Endothelial cell of umbilical vein (primary cell): Measurements from ENCODE around the gene TEX13C. TPM values are rescaled to one million over a fixed set of nuclear protein-coding genes. Genes with fewer than 3 reads are reported as not detected.

Experiments
- BruUV-seq: library from RNA; stranded (reverse); fragments of 400-500 nt; replicated peaks from 2 replicates; lab custom pipeline; 2021; lab: Mats Ljungman, UMichigan
- CTCF ChIA-PET: fragments of 300-600, 350-600 bp; sonication (Branson Sonifier 250); formaldehyde crosslinking; loops from one replicate; lab custom pipeline; 2021; ENCODE audit warnings: antibody characterized with exemption, inconsistent platforms; lab: Charles Lee
- POLR2A ChIA-PET: fragments of 300-600, 350-600 bp; sonication (Branson Sonifier 250); formaldehyde crosslinking; loops from one replicate; lab custom pipeline; 2021; ENCODE audit warnings: antibody characterized with exemption, inconsistent platforms; lab: Charles Lee
- DNase-seq: peaks from one replicate; pipeline ENCODE4 v3.0.0-alpha.2; 2011; ENCODE audit warnings: low read depth, low spot score
- FAIRE-seq: peaks from 2 replicates; lab custom pipeline; 2011; peaks lifted over from hg19 to GRCh38; lab: Jason Lieb, UNC
- H2AFZ ChIP-seq: 2 replicates; pipeline ENCODE4 v1.6.0; 2012; ENCODE audit warnings: low read depth, low read length, control low read depth, inconsistent platforms
- H3K27ac ChIP-seq: 2 replicates; pipeline ENCODE4 v1.5.1; 2011; ENCODE audit warnings: low read depth, mild to moderate bottlenecking, control low read depth, low read length, moderate library complexity; ENCODE audit not compliant: insufficient read depth
- H3K27me3 ChIP-seq, 2 experiments: 2 replicates each; pipeline versions ENCODE4 v1.6.0 to v1.6.1; 2011; ENCODE audit warnings: low read length in 2 of 2, mixed read lengths in 1 of 2; ENCODE audit not compliant: control insufficient read depth in 2 of 2, insufficient read depth in 2 of 2
- H3K36me3 ChIP-seq, 2 experiments: 2 replicates in 1 of 2; 3 replicates in 1 of 2; pipeline ENCODE4 v1.5.1; 2011; ENCODE audit warnings: low read length in 2 of 2, mild to moderate bottlenecking in 1 of 2, moderate library complexity in 1 of 2; ENCODE audit not compliant: control insufficient read depth in 2 of 2, insufficient read depth in 2 of 2; ENCODE audit errors: extremely low read depth in 1 of 2
- H3K4me1 ChIP-seq: 3 replicates; pipeline ENCODE4 v1.5.1; 2011; ENCODE audit warnings: mild to moderate bottlenecking, low read length; ENCODE audit not compliant: control insufficient read depth, insufficient read depth; ENCODE audit errors: extremely low read depth
- H3K4me2 ChIP-seq: 2 replicates; pipeline ENCODE4 v1.6.1; 2011; ENCODE audit warnings: low read length, control low read depth, mixed read lengths; ENCODE audit not compliant: insufficient read depth
- H3K4me3 ChIP-seq, 3 experiments: fragments of 200-600 bp in 1 of 3; sonication (generic), shearing (Covaris generic) in 1 of 3; replicated peaks in 1 of 3; 2 replicates each; pipeline ENCODE4 v1.5.1; 2011 to 2016; ENCODE audit warnings: control low read depth in 3 of 3, low read length in 3 of 3, mild to moderate bottlenecking in 2 of 3, inconsistent platforms in 1 of 3, low read depth in 1 of 3, moderate library complexity in 1 of 3; ENCODE audit not compliant: insufficient read depth in 1 of 3
- H3K79me2 ChIP-seq: 2 replicates; pipeline ENCODE4 v1.6.0; 2012; ENCODE audit warnings: low read length, inconsistent platforms; ENCODE audit not compliant: control insufficient read depth, insufficient read depth
- H3K9ac ChIP-seq: replicated peaks from 2 replicates; pipeline ENCODE3; 2011; ENCODE audit warnings: low read length, control low read depth; ENCODE audit not compliant: insufficient read depth; ENCODE audit errors: extremely low read depth
- H3K9me1 ChIP-seq: replicated peaks from 3 replicates; pipeline ENCODE4 v1.6.0; 2011; ENCODE audit warnings: mild to moderate bottlenecking, low read length; ENCODE audit not compliant: control insufficient read depth, insufficient read depth; ENCODE audit errors: extremely low read depth
- H3K9me3 ChIP-seq: replicated peaks from 2 replicates; pipeline ENCODE4 v1.5.1; 2012; ENCODE audit warnings: low read length, inconsistent platforms; ENCODE audit not compliant: control insufficient read depth, insufficient read depth
- H4K20me1 ChIP-seq: replicated peaks from 2 replicates; pipeline ENCODE3; 2011; ENCODE audit warnings: mild to moderate bottlenecking, low read length; ENCODE audit not compliant: control insufficient read depth, insufficient read depth; ENCODE audit errors: extremely low read depth
- CTCF ChIP-seq, 2 donors: IDR thresholded peaks; 1 replicate in 1 of 2; 2 replicates in 1 of 2; pipeline ENCODE4 v1.5.1; 2011; ENCODE audit warnings: low read length in 2 of 2, mild to moderate bottlenecking in 2 of 2, moderate library complexity in 2 of 2, control low read depth in 1 of 2, inconsistent platforms in 1 of 2, low read depth in 1 of 2; ENCODE audit not compliant: insufficient read depth in 1 of 2; ENCODE audit errors: extremely low read depth in 1 of 2
- EZH2 ChIP-seq: IDR thresholded peaks from 2 replicates; pipeline ENCODE4 v1.6.1; 2012; ENCODE audit warnings: borderline replicate concordance, low read depth, mild to moderate bottlenecking, moderate library complexity, low read length, inconsistent platforms; ENCODE audit not compliant: severe bottlenecking
- FOS ChIP-seq: IDR thresholded peaks from 2 replicates; pipeline ENCODE4 v1.6.1; 2011; ENCODE audit warnings: mild to moderate bottlenecking, low read length, moderate library complexity, borderline replicate concordance; ENCODE audit not compliant: insufficient read depth
- GATA2 ChIP-seq: IDR thresholded peaks from 2 replicates; pipeline ENCODE4 v1.7.0; 2011; ENCODE audit warnings: low read depth, mild to moderate bottlenecking, moderate library complexity, mixed read lengths, low read length; ENCODE audit not compliant: insufficient read length, insufficient read depth
- JUN ChIP-seq: IDR thresholded peaks from 2 replicates; pipeline ENCODE4 v1.6.1; 2011; ENCODE audit warnings: borderline replicate concordance, low read depth; ENCODE audit not compliant: insufficient read length, insufficient read depth
- MAX ChIP-seq: IDR thresholded peaks from 2 replicates; pipeline ENCODE4 v1.6.1; 2011; ENCODE audit not compliant: insufficient read depth, insufficient read length
- MYC ChIP-seq: IDR thresholded peaks from one replicate; pipeline ENCODE4 v1.6.1; 2011; ENCODE audit warnings: mild to moderate bottlenecking, low read depth, low read length
- POLR2A ChIP-seq: IDR thresholded peaks from 2 replicates; pipeline ENCODE4 v1.6.1; 2012; ENCODE audit warnings: low read depth, mild to moderate bottlenecking, control low read depth, low read length
- POLR2AphosphoS5 ChIP-seq: IDR thresholded peaks from 2 replicates; pipeline ENCODE4 v1.6.1; 2012; ENCODE audit warnings: low read depth, mild to moderate bottlenecking, control low read depth, low read length, moderate library complexity; ENCODE audit not compliant: insufficient read depth
- dilution Hi-C: fragments of 300-500 bp; cut with MboI; formaldehyde crosslinking; loops from one replicate; pipeline ENCODE4 v1.15.0; 2019; ENCODE audit warnings: low sequenced_read_pairs; ENCODE audit not compliant: extremely low pct_ligation_motif_present
- intact Hi-C: fragments of 100-400 bp; cut with micrococcal nuclease; formaldehyde crosslinking; loops from one replicate; pipeline ENCODE4 v1.10.0; 2022
- polyA plus RNA-seq, 4 experiments: library from polyadenylated mRNA; depleted of rRNA in 3 of 4; stranded (reverse) in 3 of 4; unstranded in 1 of 4; fragments of >200 nt; gene quantifications; 2 replicates each; pipeline versions ENCODE4 v1.2.1 to v1.2.3, GENCODE V29; 2011 to 2012; ENCODE audit warnings: missing spikeins in 1 of 4
- total RNA-seq: library from RNA; stranded (reverse); gene quantifications from 2 replicates; pipeline ENCODE4 v1.2.3, GENCODE V29; 2021

Gene TEX13C
- total and polyA plus RNA-seq, 2 donors (not counting 3 experiments of a cell fraction or from before 2014, with no cell fraction given): not detected

- Histone ChIP-seq H3K79me2 (no peaks in the 10 kb centered on the region), H3K9me3 (no peaks in the 10 kb centered on the region), H3K9me1 (no peaks in the 10 kb centered on the region), H3K4me2 (no peak overlapping the region), H3K4me1 (no peaks in the 10 kb centered on the region), H3K9ac (no peak overlapping the region), H3K27me3 (no peaks in the 10 kb centered on the region), H2AFZ (no peak overlapping the region), H4K20me1 (no peaks in the 10 kb centered on the region), H3K27ac (no peak overlapping the region), H3K36me3 (no peaks in the 10 kb centered on the region), H3K4me3 (no peak overlapping the region)
- TF ChIP-seq EZH2 (no peak), FOS (no peak), POLR2AphosphoS5 (no peak), CTCF (IDR thresholded peaks at IDR 0.05; ENCODE audit: extremely low read depth in 1 of 2, insufficient read depth in 1 of 2, low read depth in 1 of 2, low read length in 2 of 2) (no peak), POLR2A (no peak), MAX (no peak), GATA2 (no peak), MYC (no peak), JUN (no peak)
- DNase-seq (no peak), FAIRE-seq (no peak)
- intact Hi-C loops: no loop called here
- CTCF ChIA-PET: no interaction called here
- BruUV-seq: no TSS peak
- POLR2A ChIA-PET: no interaction called here
- dilution Hi-C loops: no loop called here
Measured at GRCh38 chrX:125293850-125294780, 25.6 kb upstream of the TEX13C start.
